Suppressor macrophage treated with lipopolysaccharide for 1 hour (primary cell): ENCODE data around the gene SPDYE18.
"Not testable (repeated sequence)": the region's sequence is repeated elsewhere in the genome, so short reads cannot be mapped to it uniquely, and the experiment has no call there.

ENCODE experiments used
- DNase-seq, 3 donors: peaks; one replicate each; pipeline ENCODE4 v3.0.0-alpha.2; 2020 to 2022

SPDYE18 gene

GRCh38 chr7:77005461-77006057, 56.8 kb downstream of the SPDYE18 start:
- not testable (repeated sequence) for DNase-seq

- DNase-seq: not testable (repeated sequence)
These were observed 58.2 kb downstream of the SPDYE18 start for GRCh38 chr7:77004151-77004550.

GRCh38 chr7:77003241-77003640, 59.1 kb downstream of the SPDYE18 start:
- not testable (repeated sequence) for DNase-seq

GRCh38 chr7:77002678-77003233, 59.6 kb downstream of the SPDYE18 start:
- DNase-seq: not testable (repeated sequence)

GRCh38 chr7:77002104-77002503, 60.3 kb downstream of the SPDYE18 start:
- not testable (repeated sequence) for DNase-seq
